NCI-H526 treated with DMSO at 0.1 percent for 48 hours (cell line): ENCODE data around the gene OR12D2.
"Not testable (repeated sequence)": the region's sequence is repeated elsewhere in the genome, so short reads cannot be mapped to it uniquely, and the experiment has no call there.

ENCODE experiments used
- DNase-seq: peaks from one replicate; lab custom pipeline; 2025; lab: John Stamatoyannopoulos, UW

Gene OR12D2, protein sequence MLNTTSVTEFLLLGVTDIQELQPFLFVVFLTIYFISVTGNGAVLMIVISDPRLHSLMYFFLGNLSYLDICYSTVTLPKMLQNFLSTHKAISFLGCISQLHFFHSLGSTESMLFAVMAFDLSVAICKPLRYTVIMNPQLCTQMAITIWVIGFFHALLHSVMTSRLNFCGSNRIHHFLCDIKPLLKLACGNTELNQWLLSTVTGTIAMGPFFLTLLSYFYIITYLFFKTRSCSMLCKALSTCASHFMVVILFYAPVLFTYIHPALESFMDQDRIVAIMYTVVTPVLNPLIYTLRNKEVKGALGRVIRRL

DNA sequence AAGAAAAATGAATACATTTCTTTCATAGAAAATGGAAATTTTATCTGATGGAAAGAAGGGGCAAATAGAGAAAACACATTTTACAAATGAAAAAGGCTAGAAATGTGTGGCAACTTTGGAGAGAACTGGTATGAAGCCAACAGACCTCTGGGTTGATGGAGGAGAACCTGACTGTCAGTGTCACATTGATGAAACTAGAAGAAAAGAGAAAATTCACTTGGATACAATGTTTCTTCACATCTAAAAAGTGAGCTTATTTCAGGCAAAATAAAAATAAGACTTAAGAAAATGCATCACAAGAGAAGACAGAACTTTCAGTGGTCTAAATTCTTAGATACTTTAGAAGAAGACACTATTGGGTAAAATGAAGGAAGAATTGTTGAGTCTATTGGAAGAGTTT, at the start of gene OR12D2:
Gene OR12D2 (plus strand): TSS at position 301 of the 400 bp plus-strand sequence. CDS start 1,069 bp downstream, outside the sequence.
- DNase-seq: no peak

DNA sequence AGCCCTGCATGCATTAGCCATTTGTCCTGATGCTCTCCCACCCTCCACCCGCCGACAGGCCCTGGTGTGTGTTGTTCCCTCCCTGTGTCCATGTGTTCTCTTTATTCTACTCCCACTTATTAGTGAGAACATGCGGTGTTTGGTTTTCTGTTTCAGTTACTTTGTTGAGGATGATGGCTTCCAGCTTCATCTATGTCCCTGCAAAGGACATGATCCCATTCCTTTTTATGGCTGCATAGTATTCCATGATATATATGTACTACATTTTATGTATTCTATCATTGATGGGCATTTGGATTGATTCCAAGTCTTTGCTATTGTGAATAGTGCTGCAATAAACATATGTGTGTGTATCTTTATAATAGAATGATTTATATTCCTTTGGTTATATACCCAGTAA, 46.1 kb upstream of the OR12D2 start:
- not testable (repeated sequence) for DNase-seq

DNA sequence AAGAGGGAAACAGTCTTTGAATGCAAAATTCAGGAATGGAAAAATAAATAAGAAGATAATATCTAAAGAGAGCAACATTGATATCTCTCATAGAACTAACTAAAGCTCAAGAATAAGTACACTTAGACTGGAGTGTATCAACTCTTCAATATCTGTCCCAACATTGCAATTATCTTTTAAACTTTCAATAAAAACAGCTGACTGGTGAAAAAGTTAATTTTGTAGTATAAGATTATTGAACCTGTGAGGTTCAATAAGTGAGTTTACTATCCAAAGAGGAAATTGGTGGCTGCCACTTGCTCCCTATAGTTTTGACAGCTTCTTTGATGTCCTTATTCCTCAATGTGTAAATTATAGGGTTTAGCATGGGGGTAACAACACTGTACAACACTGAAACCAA, 40.5 kb upstream of the OR12D2 start:
- DNase-seq: no peak

DNA sequence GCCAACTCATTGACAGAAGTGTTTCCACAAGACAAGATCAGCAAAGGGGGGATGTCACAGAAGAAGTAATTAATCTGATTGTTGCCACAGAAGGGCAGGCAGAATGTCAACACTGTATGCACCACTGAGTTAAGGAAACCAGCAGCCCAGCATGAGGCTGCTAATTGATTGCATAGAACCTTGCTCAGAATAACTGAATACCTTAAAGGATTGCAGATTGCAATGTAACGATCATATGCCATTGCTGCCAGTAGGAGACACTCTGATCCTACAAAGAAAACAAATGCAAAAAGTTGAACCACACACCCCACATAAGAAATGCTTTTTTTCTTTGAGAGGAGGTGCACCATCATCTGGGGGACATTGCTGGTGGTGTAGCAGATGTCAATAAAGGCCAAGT, 39.8 kb upstream of the OR12D2 start:
- DNase-seq: no peak

DNA sequence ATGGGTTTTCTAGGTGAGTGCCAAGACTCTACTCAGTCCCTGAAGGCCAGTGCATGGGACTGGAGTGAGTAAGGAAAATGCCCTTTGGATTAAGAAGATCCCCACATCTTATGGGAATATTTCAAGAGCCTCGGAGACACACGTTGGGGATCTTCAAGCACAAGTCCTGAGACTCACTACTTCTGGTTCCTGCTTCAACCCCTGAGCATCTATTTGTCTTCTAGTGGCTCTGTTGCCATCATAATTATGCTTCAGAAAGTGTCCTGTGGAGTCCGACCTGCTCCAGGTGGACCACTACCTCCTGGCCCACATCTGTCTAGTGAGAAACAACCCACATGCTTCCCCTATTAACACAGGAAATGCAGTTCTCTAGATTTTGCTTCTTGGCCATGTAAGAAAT, 26.7 kb upstream of the OR12D2 start, which contains the start of gene OR5V1:
Gene OR5V1 (minus strand): TSS at position 101 of the 400 bp plus-strand sequence. CDS start 12,670 bp downstream, outside the sequence.
- DNase-seq: no peak

DNA sequence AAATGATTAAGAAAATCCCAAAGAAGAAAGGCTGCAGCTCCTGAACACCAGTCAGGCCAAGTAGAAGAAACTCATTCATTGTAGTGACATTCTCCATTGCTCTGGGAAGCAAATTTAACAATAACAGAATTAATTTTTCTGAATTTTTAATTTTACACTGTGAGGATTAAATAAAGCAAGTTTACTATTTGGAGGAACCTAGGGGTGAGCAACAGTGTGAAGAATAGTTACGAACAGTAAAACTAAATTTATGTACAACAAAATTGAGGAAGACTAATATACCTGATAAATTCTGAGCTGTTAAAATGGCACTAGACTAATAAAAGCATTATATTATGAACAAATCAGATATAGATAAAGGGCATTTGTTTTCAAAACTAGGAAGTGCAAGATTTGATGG, 20.2 kb upstream of the OR12D2 start, which contains the start of gene OR12D3:
Gene OR12D3 (minus strand): TSS at position 101 of the 400 bp plus-strand sequence. CDS start 4 bp downstream, at position 97.
- DNase-seq: no peak

DNA sequence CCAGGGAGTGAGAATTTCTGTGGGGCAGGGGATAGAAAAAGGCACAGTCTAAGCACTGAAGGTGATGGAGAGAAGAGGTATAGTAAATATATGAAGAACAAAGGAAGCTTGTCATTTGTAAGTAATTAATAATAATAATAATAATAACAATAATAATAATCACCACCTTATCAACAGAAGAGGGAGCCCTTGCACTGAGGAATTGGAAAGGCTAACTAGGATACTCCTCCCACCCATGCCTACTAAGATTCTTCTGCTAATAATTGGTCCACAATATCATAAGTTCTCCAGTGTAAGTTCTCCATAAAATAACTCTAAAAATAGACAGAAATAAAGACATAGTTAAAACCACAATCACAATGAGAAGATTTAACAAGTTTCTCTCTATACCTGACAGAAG, 19.4 kb upstream of the OR12D2 start:
- no peak for DNase-seq

DNA sequence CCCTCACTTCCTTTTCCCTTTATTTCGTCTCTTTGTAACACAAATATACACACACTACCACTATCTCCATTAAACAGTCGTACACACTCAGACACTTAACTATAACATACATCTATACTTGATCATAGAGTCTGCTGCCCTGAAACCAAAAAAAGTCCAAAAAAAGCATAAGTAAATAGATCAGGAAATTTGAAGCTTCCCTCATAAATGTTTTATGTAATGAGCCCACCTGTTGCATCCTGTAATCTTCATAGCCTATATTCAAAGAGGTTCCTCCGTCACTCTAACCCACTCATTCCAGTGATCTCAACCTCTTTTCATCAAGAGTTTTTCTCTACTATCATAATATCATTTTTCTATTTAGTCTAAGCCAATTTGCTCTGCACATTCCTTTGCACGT, 6.9 kb upstream of the OR12D2 start:
- no peak for DNase-seq

DNA sequence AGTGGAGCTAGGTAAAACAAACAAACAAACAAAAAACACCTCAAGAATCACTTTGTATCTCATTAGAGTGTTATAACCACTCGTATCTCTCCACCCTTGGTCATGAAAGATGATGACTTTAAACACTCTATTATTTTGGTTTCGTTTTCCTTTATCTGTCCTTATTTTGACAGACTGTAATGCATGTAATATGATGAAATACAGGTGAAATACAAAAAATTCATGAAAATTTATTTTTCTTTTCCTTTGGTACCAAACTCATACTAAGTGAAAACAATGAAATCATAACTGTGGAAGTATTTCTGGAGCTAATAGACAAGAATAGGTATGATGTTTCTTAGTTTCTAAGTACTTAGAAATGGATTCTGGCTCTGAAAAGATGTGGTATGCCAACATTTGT, 4.1 kb downstream of the OR12D2 start:
- DNase-seq: no peak

DNA sequence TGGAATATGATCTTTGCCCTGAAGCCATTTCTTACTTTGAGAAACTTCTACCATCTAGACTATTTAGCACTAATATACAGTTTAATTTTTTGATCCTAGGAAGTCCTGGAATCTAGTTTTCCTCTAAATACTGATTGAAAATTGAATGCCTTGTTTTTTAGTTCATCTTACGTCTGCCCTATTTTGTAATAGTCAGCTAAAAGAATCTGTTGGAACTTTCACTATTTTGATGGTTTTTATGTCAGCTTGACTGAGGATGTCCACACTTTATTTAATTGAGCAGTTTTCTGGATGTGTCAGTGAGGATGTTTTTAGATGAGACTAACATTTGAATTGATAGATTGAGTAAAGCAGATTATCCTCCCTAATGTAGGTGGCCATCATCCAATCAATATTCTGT, 8.4 kb downstream of the OR12D2 start:
- DNase-seq: no peak

DNA sequence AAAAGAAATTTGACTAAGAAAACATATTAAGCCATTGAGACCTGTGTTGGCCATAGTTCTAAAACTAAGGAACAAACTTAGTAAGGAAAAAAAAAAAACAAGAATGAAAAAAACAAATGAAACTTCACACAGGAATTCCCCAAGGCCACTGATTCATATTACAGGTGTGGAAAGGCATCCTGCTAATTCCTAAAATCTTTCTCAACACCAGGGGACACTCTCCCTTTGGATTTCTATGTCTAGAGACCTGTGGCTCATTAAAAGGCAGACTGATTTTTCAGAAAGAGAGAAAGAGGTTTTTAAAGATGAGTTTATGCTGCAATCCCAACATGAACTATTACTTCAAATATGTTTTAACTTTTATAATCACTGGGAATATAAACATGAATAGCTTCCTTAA, 19.2 kb downstream of the OR12D2 start, which contains the start of gene OR12D1:
Gene OR12D1 (plus strand): TSS at position 341 of the 400 bp plus-strand sequence.
- DNase-seq: no peak

DNA sequence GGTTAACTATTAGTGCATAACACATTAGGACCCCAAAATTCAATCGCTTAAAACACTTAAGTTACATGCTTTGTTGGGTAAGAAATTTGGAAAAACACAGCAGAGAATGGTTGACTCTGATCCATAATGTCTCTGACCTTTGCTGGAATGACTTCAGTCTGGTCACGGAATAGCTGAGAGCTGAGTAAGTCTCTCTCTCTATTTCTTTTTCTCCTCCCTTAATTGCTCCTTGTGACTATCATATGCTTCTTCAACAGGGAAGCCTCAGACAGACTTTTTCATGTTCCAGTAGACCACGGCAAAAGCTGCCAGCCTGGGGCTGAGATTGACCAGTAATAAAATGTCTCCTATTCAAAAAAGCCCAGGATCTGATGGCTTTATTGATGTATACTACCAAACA, 24.1 kb downstream of the OR12D2 start:
- no peak for DNase-seq

DNA sequence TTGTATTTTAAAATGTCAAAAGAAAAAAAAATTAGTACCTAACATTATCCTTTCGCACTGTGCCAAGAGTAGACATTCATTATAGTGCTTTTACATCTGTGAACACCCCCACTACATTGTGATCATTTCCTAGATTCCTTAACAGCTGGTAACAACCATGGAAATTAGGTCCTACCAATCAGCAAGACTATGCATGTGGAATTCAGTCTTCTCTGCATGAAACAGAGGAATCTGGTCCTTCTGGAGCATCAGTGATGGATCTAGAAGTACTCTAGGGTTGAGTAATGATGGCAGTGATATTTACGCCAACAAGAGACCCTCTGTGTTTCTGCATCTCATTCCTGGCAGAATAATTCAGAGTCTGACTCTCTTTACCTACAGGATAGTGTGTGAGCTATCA, 28.7 kb downstream of the OR12D2 start:
- DNase-seq: no peak

DNA sequence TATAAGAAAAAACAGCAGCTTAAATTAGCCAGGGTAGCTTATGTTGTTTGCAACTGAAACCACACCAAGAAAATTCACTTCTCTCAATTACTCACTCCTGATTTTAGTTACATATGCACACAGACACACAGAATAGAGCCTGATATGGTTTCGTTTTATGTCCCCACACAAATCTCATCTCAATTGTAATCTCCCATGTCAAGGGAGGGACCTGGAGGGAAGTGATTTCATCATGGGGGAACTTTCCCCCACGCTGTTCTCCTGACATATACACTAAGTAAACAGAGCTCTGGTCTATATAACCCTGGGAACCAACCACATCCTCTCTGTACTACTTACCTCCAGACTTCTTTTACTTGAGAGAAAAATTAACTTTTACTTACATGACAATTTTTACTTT, 29.1 kb downstream of the OR12D2 start:
- DNase-seq: no peak

DNA sequence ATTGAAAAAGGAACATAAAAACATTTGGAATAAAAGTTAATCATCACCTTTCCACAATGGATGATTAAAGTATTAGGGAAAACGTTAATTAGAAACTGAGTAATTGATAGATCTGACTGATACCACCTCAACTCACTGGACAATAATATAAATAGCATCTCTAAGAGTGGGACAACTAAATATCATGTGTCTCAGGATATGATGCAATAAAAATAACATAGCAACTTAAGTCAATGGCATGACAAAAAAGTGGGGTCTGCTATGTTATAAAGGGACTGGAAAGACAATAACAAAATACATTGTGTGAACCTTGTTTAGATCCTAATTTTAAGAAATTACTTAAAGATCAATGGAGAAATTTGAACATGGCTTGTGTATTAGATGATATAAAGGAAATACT, 29.6 kb downstream of the OR12D2 start:
- DNase-seq: no peak

DNA sequence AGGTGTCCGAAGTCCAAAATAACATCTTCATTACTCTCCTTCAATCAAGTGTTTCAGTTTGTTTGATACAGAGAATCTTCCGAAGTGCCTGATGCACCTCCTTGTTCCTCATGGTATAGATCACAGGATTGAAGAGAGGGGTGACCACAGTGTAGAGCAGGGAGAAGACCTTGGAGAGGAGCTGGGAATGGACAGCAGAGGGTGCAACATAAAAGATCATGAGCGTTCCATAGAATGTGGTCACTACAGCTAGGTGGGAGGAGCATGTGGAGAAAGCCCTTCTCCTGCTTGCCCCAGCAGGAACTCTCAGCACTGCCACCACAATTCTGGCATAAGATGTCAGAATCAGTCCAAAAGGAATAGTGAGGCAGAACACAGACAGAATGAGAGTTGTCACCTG, 31.2 kb downstream of the OR12D2 start:
- DNase-seq: no peak

DNA sequence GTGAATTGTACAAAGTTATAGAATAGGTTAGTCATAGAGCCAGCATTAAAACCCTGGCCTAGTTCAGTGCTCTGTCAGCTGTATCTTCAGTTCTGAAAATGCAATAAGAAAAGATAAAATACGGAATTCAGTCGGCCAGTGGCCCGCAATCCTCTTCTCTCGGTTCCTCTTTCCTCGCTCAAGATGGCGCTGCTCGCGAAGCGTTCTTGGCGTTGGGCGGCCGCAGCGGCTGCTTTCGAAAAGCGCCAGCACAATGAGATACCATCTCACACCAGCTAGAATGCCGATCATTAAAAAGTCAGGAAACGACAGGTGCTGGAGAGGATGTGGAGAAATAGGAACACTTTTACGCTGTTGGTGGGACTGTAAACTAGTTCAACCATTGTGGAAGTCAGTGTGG, 41.3 kb downstream of the OR12D2 start:
- DNase-seq: not testable (repeated sequence)

DNA sequence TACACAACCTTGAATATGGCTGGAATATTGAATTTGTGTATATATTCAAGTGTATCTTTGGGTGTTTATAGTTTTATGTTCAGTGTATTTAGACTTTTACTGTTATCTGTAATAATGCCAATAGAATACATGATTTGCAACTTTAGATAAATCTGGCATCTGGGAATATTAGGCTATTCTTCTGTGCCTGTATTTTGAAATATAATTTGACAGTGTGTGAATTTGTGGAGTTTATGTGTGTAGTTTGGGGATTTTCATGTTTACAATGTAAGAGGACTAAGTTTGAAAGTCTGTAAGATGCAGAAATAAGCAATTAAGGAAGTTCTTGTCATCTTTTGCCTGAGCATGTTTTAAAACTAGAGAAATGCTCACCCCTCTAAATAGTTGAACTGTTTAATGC, 43.6 kb downstream of the OR12D2 start, which contains the start of gene OR10C1:
Gene OR10C1 (plus strand): TSS at position 301 of the 400 bp plus-strand sequence. CDS start 710 bp downstream, outside the sequence.
- DNase-seq: no peak

DNA sequence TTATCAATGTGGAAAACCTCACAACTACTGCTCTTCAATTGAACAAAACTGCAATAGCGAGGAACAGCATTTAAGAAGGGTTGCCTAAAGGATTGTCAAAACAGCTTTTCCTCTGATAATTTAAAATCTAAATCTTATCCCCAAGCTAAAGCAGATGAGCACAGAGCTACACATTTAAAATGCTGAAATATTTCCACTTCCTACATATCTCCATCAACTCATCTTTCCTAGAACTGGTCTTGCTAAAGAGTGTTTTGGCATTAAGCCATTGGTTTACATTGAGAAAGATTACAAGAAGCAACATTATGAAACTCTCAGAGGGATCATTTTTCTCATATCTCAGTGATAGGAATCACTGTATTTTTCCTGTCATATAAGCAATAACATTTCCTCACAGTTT, 47.3 kb downstream of the OR12D2 start:
- DNase-seq: no peak

DNA sequence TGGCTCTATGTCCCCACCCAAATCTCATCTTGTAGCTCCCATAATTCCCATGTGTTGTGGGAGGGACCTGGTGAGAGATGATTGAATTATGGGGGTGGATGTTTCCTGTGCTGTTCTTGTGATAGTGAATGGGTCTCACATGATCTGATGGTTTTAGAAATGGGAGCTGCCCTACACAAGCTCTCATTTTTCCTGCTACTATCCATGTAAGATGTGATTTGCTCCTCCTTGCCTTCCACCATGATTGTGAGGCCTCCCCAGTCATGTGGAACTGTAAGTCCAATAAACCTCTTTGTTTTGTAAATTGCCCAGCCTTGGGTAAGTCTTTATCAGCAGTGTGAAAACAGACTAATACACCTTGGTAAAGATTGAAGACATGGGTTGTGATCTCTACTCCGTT, 48.6 kb downstream of the OR12D2 start:
- DNase-seq: not testable (repeated sequence)
